Measurements from ENCODE around the gene IDH1. TPM values are rescaled to one million over a fixed set of nuclear protein-coding genes. Genes with fewer than 3 reads are reported as not detected.
A peak's percentile ranks its signal among the peaks of the same experiment; 100 is the strongest.

Gene IDH1
- total and polyA plus RNA-seq, 2 experiments from 2014 or later, result 53.5 to 53.6 TPM

DNA sequence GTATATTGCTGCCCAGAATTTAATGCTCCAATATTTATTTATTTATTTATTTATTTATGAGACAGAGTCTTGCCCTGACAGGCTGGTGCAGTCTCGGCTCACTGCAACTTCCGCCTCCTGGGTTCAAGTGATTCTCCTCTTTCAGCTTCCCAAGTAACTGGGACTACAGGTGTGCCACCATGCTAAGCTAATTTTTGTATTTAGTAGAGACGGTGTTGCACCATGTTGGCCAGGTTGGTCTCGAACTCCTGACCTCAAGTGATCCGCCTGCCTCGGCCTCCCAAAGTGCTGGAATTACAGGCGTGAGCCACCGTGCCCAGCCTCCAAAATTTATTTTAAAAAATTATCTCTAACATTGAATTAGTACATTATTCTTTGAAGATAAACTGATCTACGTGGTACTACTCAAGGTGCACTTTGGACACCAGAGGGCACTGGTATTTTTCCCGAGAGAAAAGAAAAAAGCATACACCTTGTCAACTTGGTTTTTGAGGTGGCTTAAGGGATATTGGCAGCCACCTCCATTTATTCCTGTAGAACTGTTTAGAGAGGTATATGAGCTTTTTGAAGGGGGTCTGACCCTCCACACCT is 1.4 kb upstream of the IDH1 start:
- no peaks in the 10 kb centered on the region for H3K79me2 ChIP-seq (ENCODE audit: insufficient read depth)
- peaks cover 16% of the 10 kb centered on the region for H3F3A ChIP-seq (ENCODE audit: insufficient read depth)
- H3K9me2 ChIP-seq (ENCODE audit: insufficient read depth), result no peaks in the 10 kb centered on the region
- no peaks in the 10 kb centered on the region for H3K36me3 ChIP-seq (ENCODE audit: low read depth)
- no peak overlapping the region for H3K4me2 ChIP-seq (ENCODE audit: unreplicated experiment)
- no peak overlapping the region for H3K27ac ChIP-seq
- no peaks in the 10 kb centered on the region for H4K20me1 ChIP-seq (ENCODE audit: insufficient read depth)
- no peak overlapping the region for H3K9ac ChIP-seq
- no peak overlapping the region for H2AFZ ChIP-seq
- no peak for DNase-seq
- peaks cover 8% of the 10 kb centered on the region for H3K4me1 ChIP-seq (ENCODE audit: insufficient read depth)
- WGBS, 2 experiments (ENCODE audit: low coverage in 1 of 2, low lambda C conversion rate in 2 of 2, missing lambda C conversion rate in 2 of 2), result 80 to 81% methylated on average over 10 of the region's 10 CpGs
- no peak for TF ChIP-seq EZH2phosphoT487 (IDR thresholded peaks at IDR 0.05; ENCODE audit: insufficient read depth, low read depth)
- no peak for TF ChIP-seq EZH2 (IDR thresholded peaks at IDR 0.05; ENCODE audit: insufficient read depth, poor library complexity, severe bottlenecking)
- no peak overlapping the region for H3K4me3 ChIP-seq
- in situ Hi-C loops (cut with MboI), result no loop called here
- no peaks in the 10 kb centered on the region for H3K9me3 ChIP-seq (ENCODE audit: low read depth)
- no peaks in the 10 kb centered on the region for H3K27me3 ChIP-seq (replicated peaks; ENCODE audit: insufficient read depth)

DNA sequence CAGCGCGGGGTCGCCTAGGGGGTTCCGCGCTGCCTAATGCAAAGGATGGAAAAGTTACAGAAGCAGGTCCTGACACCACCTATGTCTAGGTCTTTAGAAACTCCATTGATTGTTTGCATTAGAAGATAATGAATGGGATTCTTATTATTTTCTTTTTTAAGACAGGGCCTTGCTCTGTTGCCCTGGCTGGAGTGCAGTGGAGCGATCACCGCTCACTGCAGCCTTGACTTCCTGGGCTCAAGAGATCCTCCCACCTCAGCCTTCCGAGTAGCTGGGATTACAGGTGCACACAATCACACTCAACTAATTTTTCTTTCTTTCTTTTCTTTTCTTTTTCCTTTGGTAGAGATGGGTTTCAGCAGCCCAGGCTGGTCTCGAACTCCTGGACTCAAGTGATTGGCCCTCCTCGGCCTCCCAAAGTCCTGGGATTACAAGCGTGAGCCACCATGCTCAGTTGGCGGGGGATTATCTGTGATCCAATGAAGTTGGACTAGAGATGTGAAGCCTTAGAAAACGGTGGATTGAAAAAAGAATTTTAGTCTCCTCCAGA is 761 bp upstream of the IDH1 start:
- peaks cover 16% of the 10 kb centered on the region for H3F3A ChIP-seq (ENCODE audit: insufficient read depth)
- H3K9ac ChIP-seq, result peak overlapping the region; percentile 74
- H3K27me3 ChIP-seq (replicated peaks; ENCODE audit: insufficient read depth), result no peaks in the 10 kb centered on the region
- WGBS, 2 experiments (ENCODE audit: low coverage in 1 of 2, low lambda C conversion rate in 2 of 2, missing lambda C conversion rate in 2 of 2), result 48 to 50% methylated on average over 13 of the region's 13 CpGs
- peak overlapping the region; percentile 97 for H3K4me3 ChIP-seq
- no peaks in the 10 kb centered on the region for H3K9me2 ChIP-seq (ENCODE audit: insufficient read depth)
- no peaks in the 10 kb centered on the region for H3K9me3 ChIP-seq (ENCODE audit: low read depth)
- in situ Hi-C loops (cut with MboI), result no loop called here
- peak overlapping the region; percentile 98 for H3K4me2 ChIP-seq (ENCODE audit: unreplicated experiment)
- H3K79me2 ChIP-seq (ENCODE audit: insufficient read depth), result no peaks in the 10 kb centered on the region
- H2AFZ ChIP-seq, result peak overlapping the region; percentile 98
- DNase-seq, result no peak
- peak overlapping the region; percentile 59 for H3K27ac ChIP-seq
- TF ChIP-seq EZH2 (IDR thresholded peaks at IDR 0.05; ENCODE audit: insufficient read depth, poor library complexity, severe bottlenecking) (no peak), EZH2phosphoT487 (IDR thresholded peaks at IDR 0.05; ENCODE audit: insufficient read depth, low read depth) (no peak)
- H3K36me3 ChIP-seq (ENCODE audit: low read depth), result no peaks in the 10 kb centered on the region
- H3K4me1 ChIP-seq (ENCODE audit: insufficient read depth), result peaks cover 8% of the 10 kb centered on the region
- no peaks in the 10 kb centered on the region for H4K20me1 ChIP-seq (ENCODE audit: insufficient read depth)

DNA sequence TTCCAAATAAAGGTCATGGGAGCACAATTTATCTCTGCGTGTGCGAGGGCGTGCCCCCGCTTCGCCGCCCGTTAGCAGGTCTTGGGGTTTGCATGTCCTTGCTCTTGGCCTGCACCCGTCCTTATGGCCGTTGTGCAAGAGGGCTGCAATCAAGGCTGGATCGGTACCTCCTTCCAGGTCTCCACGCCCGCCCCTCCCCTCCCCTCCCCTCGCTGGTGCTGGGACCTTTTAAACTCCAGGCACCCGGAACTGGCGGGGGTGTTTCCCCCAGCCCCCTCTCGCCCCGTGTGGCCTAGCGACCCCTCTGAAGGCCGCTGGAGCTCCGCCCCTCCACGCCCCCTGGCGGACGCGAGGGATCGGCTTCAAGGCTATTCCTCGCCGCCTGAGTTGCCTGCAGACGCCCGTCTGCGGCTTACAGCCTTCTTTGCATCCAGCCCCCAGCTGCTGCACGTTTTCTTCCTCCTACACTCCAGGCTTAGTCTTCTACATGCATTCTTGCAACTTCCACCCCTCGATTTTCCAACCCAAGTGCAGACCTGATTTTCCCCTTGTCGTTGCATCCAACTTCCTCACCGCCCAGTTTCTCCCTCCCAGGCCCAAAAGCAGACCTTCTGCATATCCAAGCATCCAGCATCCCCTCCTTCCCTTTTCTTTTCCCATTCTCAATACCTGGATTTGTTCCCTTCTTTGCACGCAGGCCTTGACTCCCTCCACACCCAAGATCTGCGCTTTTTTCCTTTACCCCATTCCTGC is 577 bp downstream of the IDH1 start:
- H3K79me2 ChIP-seq (ENCODE audit: insufficient read depth), result no peaks in the 10 kb centered on the region
- TF ChIP-seq EZH2phosphoT487 (IDR thresholded peaks at IDR 0.05; ENCODE audit: insufficient read depth, low read depth), result no peak
- no peak for TF ChIP-seq EZH2 (IDR thresholded peaks at IDR 0.05; ENCODE audit: insufficient read depth, poor library complexity, severe bottlenecking)
- 0 to 1% methylated on average over 25 to 27 of the region's 36 CpGs for WGBS, 2 experiments (ENCODE audit: low coverage in 1 of 2, low lambda C conversion rate in 2 of 2, missing lambda C conversion rate in 2 of 2)
- no peaks in the 10 kb centered on the region for H3K36me3 ChIP-seq (ENCODE audit: low read depth)
- in situ Hi-C loops (cut with MboI), result no loop called here
- H3F3A ChIP-seq (ENCODE audit: insufficient read depth), result peaks cover 16% of the 10 kb centered on the region
- no peaks in the 10 kb centered on the region for H3K9me3 ChIP-seq (ENCODE audit: low read depth)
- peak overlapping the region; percentile 98 for H2AFZ ChIP-seq
- no peaks in the 10 kb centered on the region for H4K20me1 ChIP-seq (ENCODE audit: insufficient read depth)
- H3K4me1 ChIP-seq (ENCODE audit: insufficient read depth), result peaks cover 17% of the 10 kb centered on the region
- peak overlapping the region; percentile 74 for H3K9ac ChIP-seq
- H3K9me2 ChIP-seq (ENCODE audit: insufficient read depth), result no peaks in the 10 kb centered on the region
- no peaks in the 10 kb centered on the region for H3K27me3 ChIP-seq (replicated peaks; ENCODE audit: insufficient read depth)
- peak; percentile 93 for DNase-seq
- peak overlapping the region; percentile 59 for H3K27ac ChIP-seq
- peak overlapping the region; percentile 97 for H3K4me3 ChIP-seq
- peak overlapping the region; percentile 98 for H3K4me2 ChIP-seq (ENCODE audit: unreplicated experiment)

DNA sequence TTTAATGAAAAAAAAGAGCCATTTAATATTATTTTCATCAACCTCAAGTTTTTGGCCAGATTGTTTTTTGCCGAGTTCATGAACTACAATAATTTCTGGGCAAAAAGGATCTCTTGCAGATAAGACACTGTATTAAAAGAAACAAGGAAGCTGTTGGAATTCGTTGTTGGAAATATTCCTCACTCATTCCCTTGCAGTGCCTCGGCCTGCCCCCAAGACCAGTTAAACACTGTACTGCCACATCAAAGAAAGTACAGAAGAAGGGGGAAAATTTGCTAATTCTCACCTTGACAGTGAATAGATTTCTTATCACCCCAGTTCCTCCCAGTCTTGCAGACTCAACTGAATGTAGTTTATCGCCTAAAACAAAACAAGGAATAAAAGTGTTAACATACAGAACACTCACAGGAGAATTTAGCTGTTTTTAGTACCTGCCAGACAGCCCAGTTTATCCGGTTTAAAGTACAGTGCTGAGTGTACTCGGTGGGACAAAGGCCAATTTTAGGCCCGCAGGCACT is 1.2 kb downstream of the IDH1 start:
- H2AFZ ChIP-seq, result peak overlapping the region; percentile 98
- peak overlapping the region; percentile 98 for H3K4me2 ChIP-seq (ENCODE audit: unreplicated experiment)
- peak overlapping the region; percentile 74 for H3K9ac ChIP-seq
- H3K4me1 ChIP-seq (ENCODE audit: insufficient read depth), result peaks cover 17% of the 10 kb centered on the region
- H3K9me2 ChIP-seq (ENCODE audit: insufficient read depth), result no peaks in the 10 kb centered on the region
- H4K20me1 ChIP-seq (ENCODE audit: insufficient read depth), result no peaks in the 10 kb centered on the region
- no peaks in the 10 kb centered on the region for H3K79me2 ChIP-seq (ENCODE audit: insufficient read depth)
- H3K36me3 ChIP-seq (ENCODE audit: low read depth), result no peaks in the 10 kb centered on the region
- peak overlapping the region; percentile 97 for H3K4me3 ChIP-seq
- WGBS, 2 experiments (ENCODE audit: low coverage in 1 of 2, low lambda C conversion rate in 2 of 2, missing lambda C conversion rate in 2 of 2), result 1 to 6% methylated on average over 7 of the region's 7 CpGs
- no peaks in the 10 kb centered on the region for H3K9me3 ChIP-seq (ENCODE audit: low read depth)
- H3K27ac ChIP-seq, result peak overlapping the region; percentile 59
- peak; percentile 19 for DNase-seq
- H3K27me3 ChIP-seq (replicated peaks; ENCODE audit: insufficient read depth), result no peaks in the 10 kb centered on the region
- peaks cover 16% of the 10 kb centered on the region for H3F3A ChIP-seq (ENCODE audit: insufficient read depth)
- no peak for TF ChIP-seq EZH2phosphoT487 (IDR thresholded peaks at IDR 0.05; ENCODE audit: insufficient read depth, low read depth)
- in situ Hi-C loops (cut with MboI), result no loop called here
